K562 (cell line): ENCODE data around the gene GLIS2. TPM values are rescaled to one million over a fixed set of nuclear protein-coding genes. Genes with fewer than 3 reads are reported as not detected.

Source experiments
- ATAC-seq: fragments of 200-7000 bp; cut with Tn5 transposase; 3 replicates; pipeline ENCODE4 v1.9.1; 2020; ENCODE audit warnings: moderate library complexity
- BruUV-seq: library from RNA; stranded (reverse); fragments of 400-500 nt; replicated peaks from 2 replicates; lab custom pipeline; 2021; lab: Mats Ljungman, UMichigan
- CTCF ChIA-PET: fragments of 300-600 bp; formaldehyde crosslinking; extraction: SDS; loops from one replicate; lab custom pipeline; 2021; ENCODE audit warnings: low intra/inter-chr PET ratio; lab: Yijun Ruan, JAX
- POLR2A ChIA-PET: fragments of 300-600, 350-650 bp; sonication (Branson Sonifier 250); formaldehyde crosslinking; extraction: SDS; loops from one replicate; lab custom pipeline; 2021; ENCODE audit warnings: antibody characterized with exemption, inconsistent platforms; lab: Yijun Ruan, JAX
- DNase-seq, 4 experiments: peaks; one replicate each; pipeline versions ENCODE4 v3.0.0 to v3.0.0-alpha.2; 2011 to 2018; ENCODE audit warnings: low spot score in 3 of 4, mixed read lengths in 3 of 4; ENCODE audit errors: extremely low read depth in 1 of 4
- FAIRE-seq: peaks from 2 replicates; lab custom pipeline; 2011; peaks lifted over from hg19 to GRCh38; lab: Jason Lieb, UNC
- H2AFZ ChIP-seq: 2 replicates; pipeline ENCODE4 v1.6.0; 2011; ENCODE audit warnings: low read depth, low read length, control low read depth, inconsistent platforms
- H3K27ac ChIP-seq: fragments of 200-600 bp; 3 replicates; pipeline ENCODE4 v1.8.0; 2011; ENCODE audit warnings: low read depth, mild to moderate bottlenecking, control low read depth, inconsistent platforms, low read length, moderate library complexity, mixed read lengths; ENCODE audit errors: extremely low read depth
- H3K27me3 ChIP-seq, 2 experiments: fragments of 300-600 bp in 1 of 2; 2 replicates in 1 of 2; 3 replicates in 1 of 2; pipeline versions ENCODE4 v1.6.0 to v1.8.0; 2011; ENCODE audit warnings: inconsistent platforms in 2 of 2, low read length in 2 of 2, mild to moderate bottlenecking in 1 of 2, mixed read lengths in 1 of 2, moderate library complexity in 1 of 2; ENCODE audit not compliant: control insufficient read depth in 2 of 2, insufficient read depth in 2 of 2
- H3K36me3 ChIP-seq: fragments of 300-600 bp; 3 replicates; pipeline ENCODE4 v1.8.0; 2011; ENCODE audit warnings: mild to moderate bottlenecking, low read length, inconsistent platforms; ENCODE audit not compliant: control insufficient read depth, insufficient read depth
- H3K4me1 ChIP-seq, 2 experiments: fragments of 200-600 bp in 1 of 2; replicated peaks in 1 of 2; 2 replicates in 1 of 2; 3 replicates in 1 of 2; pipeline versions ENCODE4 v1.5.1 to v1.8.0; 2011; ENCODE audit warnings: inconsistent platforms in 2 of 2, low read length in 2 of 2, mild to moderate bottlenecking in 1 of 2, mixed read lengths in 1 of 2, moderate library complexity in 1 of 2; ENCODE audit not compliant: control insufficient read depth in 2 of 2, insufficient read depth in 2 of 2
- H3K4me2 ChIP-seq: 2 replicates; pipeline ENCODE4 v1.6.1; 2011; ENCODE audit warnings: low read length, control low read depth, inconsistent platforms, mixed read lengths; ENCODE audit not compliant: insufficient read depth
- H3K4me3 ChIP-seq: fragments of 200-600 bp; sonication (generic), shearing (Covaris generic); 2 replicates; pipeline ENCODE4 v1.5.1; 2016; ENCODE audit warnings: control low read depth, inconsistent platforms
- H3K79me2 ChIP-seq: fragments of 200-600 bp; 3 replicates; pipeline ENCODE4 v1.8.0; 2011; ENCODE audit warnings: low read length, inconsistent platforms; ENCODE audit not compliant: control insufficient read depth, insufficient read depth
- H3K9ac ChIP-seq, 2 experiments: 2 replicates each; pipeline versions ENCODE4 v1.6.0 to v1.6.1; 2011; ENCODE audit warnings: low read depth in 2 of 2, low read length in 2 of 2, control low read depth in 1 of 2, inconsistent platforms in 1 of 2, mild to moderate bottlenecking in 1 of 2, mixed read lengths in 1 of 2; ENCODE audit not compliant: insufficient read depth in 1 of 2
- H3K9me1 ChIP-seq: one replicate; pipeline ENCODE4 v1.6.0; 2011; ENCODE audit warnings: inconsistent platforms, mild to moderate bottlenecking, low read length, moderate library complexity; ENCODE audit not compliant: control insufficient read depth, insufficient read depth
- H3K9me3 ChIP-seq: replicated peaks from 2 replicates; pipeline ENCODE4 v1.5.1; 2011; ENCODE audit warnings: low read depth, low read length, inconsistent platforms; ENCODE audit not compliant: control insufficient read depth, insufficient read depth
- H4K20me1 ChIP-seq: replicated peaks from 2 replicates; pipeline ENCODE4 v1.6.1; 2011; ENCODE audit warnings: low read length, inconsistent platforms, mixed read lengths; ENCODE audit not compliant: control insufficient read depth, insufficient read depth
- BCL6 ChIP-seq: fragments of 250-450 bp; sonication (Bioruptor Pico); IDR thresholded peaks from 2 replicates; pipeline ENCODE4 v1.4.0; 2020
- FOXA3 ChIP-seq, 2 experiments: fragments of 450-650 bp in 1 of 2; sonication (generic) in 1 of 2; formaldehyde crosslinking; IDR thresholded peaks in 1 of 2; conservative IDR thresholded peaks in 1 of 2; 2 replicates each; pipeline versions ENCODE4 v1.4.0 to v1.8.0; 2020 to 2022; ENCODE audit warnings: mild to moderate bottlenecking in 2 of 2, missing genetic modification reagents in 1 of 2
- ZKSCAN1 ChIP-seq: fragments of 150-350 bp; IDR thresholded peaks from 2 replicates; pipeline ENCODE4 v1.6.1; 2016; ENCODE audit warnings: low read depth, low read length
- WGBS: fragments of 100-300 bp; shearing (Covaris generic); methylation state at CpG from one replicate; pipeline ENCODE4 v1.1.6; 2016; ENCODE audit warnings: low coverage, mixed read lengths; ENCODE audit not compliant: insufficient coverage; ENCODE audit errors: missing lambda C conversion rate; 5-methylcytosine and 5-hydroxymethylcytosine counted together
- in situ Hi-C: fragments of 300-500 bp; cut with MboI; formaldehyde crosslinking; loops from 4 replicates; pipeline ENCODE4 v1.15.0; 2018; ENCODE audit warnings: inconsistent platforms, mixed read lengths
- intact Hi-C: fragments of 100-400 bp; cut with micrococcal nuclease; formaldehyde crosslinking; loops from 2 replicates; pipeline ENCODE4 v1.14.2; 2022
- polyA plus RNA-seq, 8 experiments: library from polyadenylated mRNA; depleted of rRNA in 4 of 8; stranded (reverse) in 5 of 8; unstranded in 3 of 8; fragments of >200 nt; fragmentation: Nextera tagmentation in 2 of 8; fragmentation: Illumina TruSeq in 1 of 8; extraction: Ambion mirVana in 2 of 8; extraction: Trizol in 1 of 8; gene quantifications; 2 replicates each; pipeline versions ENCODE4 v1.2.1 to v1.2.3, GENCODE V29; 2011 to 2014; ENCODE audit warnings: inconsistent platforms in 1 of 8, missing spikeins in 1 of 8
- total RNA-seq, 7 experiments: library from RNA; depleted of rRNA in 6 of 7; stranded (reverse); fragments of >200 nt in 6 of 7; fragmentation: Illumina TruSeq in 2 of 7; extraction: Trizol in 2 of 7; gene quantifications; 2 replicates each; pipeline versions ENCODE4 v1.2.1 to v1.2.3, GENCODE V29; 2011 to 2021; ENCODE audit warnings: low replicate concordance in 1 of 7
- TF ChIP-seq, protein P1 (sequence below): fragments of 450-650 bp; IDR thresholded peaks from 2 replicates; pipeline ENCODE4 v1.6.1; 2016; ENCODE audit warnings: mild to moderate bottlenecking

Gene GLIS2
- total and polyA plus RNA-seq, 9 of the 15 experiments (the other 6 are each of a cell fraction or from before 2014, with no cell fraction given), result 0.10 to 9.0 (median 0.57) TPM

DNA sequence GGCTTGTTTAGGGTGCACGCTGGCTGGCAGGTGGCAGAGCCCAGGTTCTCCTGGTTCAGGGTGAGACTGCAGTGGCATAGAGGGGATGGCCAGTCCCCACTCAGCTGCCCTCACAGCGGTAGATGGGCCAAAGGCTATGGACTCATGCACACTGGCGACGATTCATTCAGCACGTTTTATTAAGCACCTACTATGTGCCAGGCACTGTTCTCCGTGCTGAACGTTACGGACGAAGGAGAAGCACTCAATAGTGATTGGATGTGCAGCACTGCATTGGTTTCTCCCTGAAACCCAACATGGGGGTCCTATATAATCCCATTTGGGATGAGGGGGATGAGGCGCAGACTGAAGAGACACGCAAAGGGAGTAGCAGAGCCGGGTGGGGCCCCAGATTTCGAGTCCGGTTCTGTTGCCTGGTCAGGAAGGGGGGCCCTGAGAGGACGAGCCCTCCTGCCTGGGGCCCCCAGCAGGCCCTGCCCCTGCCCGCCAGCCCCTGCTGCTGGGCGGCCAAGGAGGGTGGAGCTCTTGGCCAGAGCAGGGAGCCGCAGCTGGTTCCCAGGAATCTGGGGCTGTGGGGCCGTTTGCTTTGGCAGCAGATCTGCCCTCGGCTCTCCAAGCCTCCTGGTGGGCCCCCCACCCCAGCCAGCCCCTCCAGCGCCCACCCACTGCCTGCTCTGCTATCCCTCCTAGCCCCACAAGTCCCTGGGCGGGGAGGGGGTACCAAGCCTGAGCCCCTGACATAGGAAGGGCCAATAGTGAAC lies 8.8 kb downstream of the GLIS2 start:
- H4K20me1 ChIP-seq, result peaks cover 13% of the 10 kb centered on the region
- H3K27me3 ChIP-seq, result no peaks in the 10 kb centered on the region
- CTCF ChIA-PET, result no interaction called here
- no peaks in the 10 kb centered on the region for H3K36me3 ChIP-seq
- BruUV-seq, result no TSS peak
- peaks cover 10% of the 10 kb centered on the region; the same call in 2 of the 3 replicates for H3K79me2 ChIP-seq
- no peaks in the 10 kb centered on the region for H3K9me3 ChIP-seq
- peak overlapping the region; percentile 28; the same call in 1 of the 3 replicates for H3K27ac ChIP-seq
- TF ChIP-seq, protein P1, sequence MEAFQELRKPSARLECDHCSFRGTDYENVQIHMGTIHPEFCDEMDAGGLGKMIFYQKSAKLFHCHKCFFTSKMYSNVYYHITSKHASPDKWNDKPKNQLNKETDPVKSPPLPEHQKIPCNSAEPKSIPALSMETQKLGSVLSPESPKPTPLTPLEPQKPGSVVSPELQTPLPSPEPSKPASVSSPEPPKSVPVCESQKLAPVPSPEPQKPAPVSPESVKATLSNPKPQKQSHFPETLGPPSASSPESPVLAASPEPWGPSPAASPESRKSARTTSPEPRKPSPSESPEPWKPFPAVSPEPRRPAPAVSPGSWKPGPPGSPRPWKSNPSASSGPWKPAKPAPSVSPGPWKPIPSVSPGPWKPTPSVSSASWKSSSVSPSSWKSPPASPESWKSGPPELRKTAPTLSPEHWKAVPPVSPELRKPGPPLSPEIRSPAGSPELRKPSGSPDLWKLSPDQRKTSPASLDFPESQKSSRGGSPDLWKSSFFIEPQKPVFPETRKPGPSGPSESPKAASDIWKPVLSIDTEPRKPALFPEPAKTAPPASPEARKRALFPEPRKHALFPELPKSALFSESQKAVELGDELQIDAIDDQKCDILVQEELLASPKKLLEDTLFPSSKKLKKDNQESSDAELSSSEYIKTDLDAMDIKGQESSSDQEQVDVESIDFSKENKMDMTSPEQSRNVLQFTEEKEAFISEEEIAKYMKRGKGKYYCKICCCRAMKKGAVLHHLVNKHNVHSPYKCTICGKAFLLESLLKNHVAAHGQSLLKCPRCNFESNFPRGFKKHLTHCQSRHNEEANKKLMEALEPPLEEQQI, result no peak
- peak; percentile 97 for TF ChIP-seq ZKSCAN1
- TF ChIP-seq FOXA3 (CRISPR knock-in tag; conservative IDR thresholded peaks at IDR 0.05 in 1 of 2, IDR thresholded peaks at IDR 0.05 in 1 of 2), result peak in 1 of 2 experiments; percentile 16; a peak in 1 of 4 replicates
- no peak for TF ChIP-seq BCL6 (CRISPR knock-in tag)
- H2AFZ ChIP-seq, result no peak overlapping the region
- intact Hi-C loops, result no loop called here
- no peak for FAIRE-seq
- DNase-seq, result no peak
- ATAC-seq, result no peak
- POLR2A ChIA-PET, result interaction anchor here (0.6 kb wide), 1 partner anchor 64 kb away, joined by 4 read pairs; no protein-coding TSS in a partner anchor
- in situ Hi-C loops, result loop anchor here (10.0 kb wide), 2 partner anchors 120 to 340 kb away; no protein-coding TSS in a partner anchor
- 0 out of 4 replicates have a peak overlapping the region, but pooled peaks of 1 of the 2 experiments have one; percentile 54 for H3K9ac ChIP-seq
- H3K9me1 ChIP-seq, result no peaks in the 10 kb centered on the region
- WGBS, result 87% methylated on average over 15 of the region's 22 CpGs
- no peak overlapping the region for H3K4me3 ChIP-seq
- H3K4me1 ChIP-seq, result peaks cover 5 to 82% of the 10 kb centered on the region in 2 experiments
- no peak overlapping the region for H3K4me2 ChIP-seq
